RPMI8226 (cell line): ENCODE results near the gene NUP210L.

Experiments
- DNase-seq: peaks from one replicate; pipeline ENCODE4 v3.0.0-alpha.2; 2015

Gene NUP210L

GRCh38 chr1:153962088-153963029 is 192.5 kb downstream of the NUP210L start:
- peak; percentile 39 for DNase-seq

- no peak for DNase-seq
Observed at GRCh38 chr1:153961421-153961820, 193.5 kb downstream of the NUP210L start.

GRCh38 chr1:153960206-153960605 is 194.7 kb downstream of the NUP210L start:
- no peak for DNase-seq

- DNase-seq, result no peak
Observed at GRCh38 chr1:153959454-153959853, 195.4 kb downstream of the NUP210L start.

- no peak for DNase-seq
Observed at GRCh38 chr1:153958961-153959260, 196.0 kb downstream of the NUP210L start.

- peak; percentile 99 for DNase-seq
Observed at GRCh38 chr1:153958111-153958960, 196.5 kb downstream of the NUP210L start, which contains the start of gene CRTC2. Gene CRTC2, minus strand, starts transcription at chr1:153958612. Its CDS starts 115 bp downstream, at chr1:153958497.

GRCh38 chr1:153957744-153958110 is 197.1 kb downstream of the NUP210L start:
- peak; percentile 44 for DNase-seq

GRCh38 chr1:153956997-153957715 is 197.7 kb downstream of the NUP210L start:
- no peak for DNase-seq

- DNase-seq, result no peak
Observed at GRCh38 chr1:153954826-153955225, 200.0 kb downstream of the NUP210L start.

GRCh38 chr1:153953859-153954365 is 201.0 kb downstream of the NUP210L start:
- no peak for DNase-seq

- DNase-seq, result no peak
Observed at GRCh38 chr1:153951801-153952200, 203.1 kb downstream of the NUP210L start.

GRCh38 chr1:153951183-153951582 is 203.7 kb downstream of the NUP210L start:
- DNase-seq, result no peak

GRCh38 chr1:153946622-153947241 is 208.1 kb downstream of the NUP210L start, which contains the start of gene DENND4B:
Gene DENND4B, minus strand, starts transcription at chr1:153946718. Its CDS starts 2,344 bp downstream, at chr1:153944374.
- peak; percentile 94 for DNase-seq

GRCh38 chr1:153945795-153946621 is 208.9 kb downstream of the NUP210L start:
- peak; percentile 97 for DNase-seq

GRCh38 chr1:153945131-153945794 is 209.6 kb downstream of the NUP210L start:
- peak; percentile 82 for DNase-seq

- no peak for DNase-seq
Observed at GRCh38 chr1:153944827-153945117, 210.1 kb downstream of the NUP210L start.

- DNase-seq, result no peak
Observed at GRCh38 chr1:153944005-153944826, 210.7 kb downstream of the NUP210L start.

- DNase-seq, result no peak
Observed at GRCh38 chr1:153942766-153943549, 211.9 kb downstream of the NUP210L start.
